T-helper 17 cell (primary cell): ENCODE results near the gene CTDSPL. TPM values are rescaled to one million over a fixed set of nuclear protein-coding genes. Genes with fewer than 3 reads are reported as not detected.

Experiments used
- ATAC-seq: fragments of 150-1000 bp; cut with Tn5 transposase; 2 replicates; pipeline ENCODE4 v1.10.0; 2021; ENCODE audit warnings: mild to moderate bottlenecking, moderate library complexity
- DNase-seq, 3 donors: peaks; one replicate each; pipeline versions ENCODE4 v3.0.0 to v3.0.0-alpha.2; 2020 to 2021
- H3K9me3 ChIP-seq: one replicate; pipeline ENCODE4 v1.7.0; 2013; ENCODE audit warnings: low read length, mild to moderate bottlenecking; ENCODE audit not compliant: control insufficient read depth, poor library complexity, severe bottlenecking
- H3K27ac Mint-ChIP-seq: one replicate; pipeline ENCODE4 v1.8.0; 2022; ENCODE audit warnings: mild to moderate bottlenecking, moderate library complexity, mixed read lengths
- H3K27me3 Mint-ChIP-seq: one replicate; pipeline ENCODE4 v1.8.0; 2022; ENCODE audit warnings: mixed read lengths
- H3K36me3 Mint-ChIP-seq: one replicate; pipeline ENCODE4 v1.8.0; 2022; ENCODE audit warnings: low read depth, mixed read lengths
- H3K4me1 Mint-ChIP-seq: one replicate; pipeline ENCODE4 v1.8.0; 2022; ENCODE audit warnings: mild to moderate bottlenecking, mixed read lengths
- H3K4me3 Mint-ChIP-seq: one replicate; pipeline ENCODE4 v1.8.0; 2022; ENCODE audit warnings: mild to moderate bottlenecking, moderate library complexity, mixed read lengths
- total RNA-seq, 4 donors: library from RNA in 2 of 4; stranded (reverse) in 2 of 4; gene quantifications; one replicate each; pipeline ENCODE4 v1.2.3 and lab custom pipeline; 2022 to 2026

Gene CTDSPL
- total RNA-seq, 2 donors from 2014 or later: 2.2 to 48.0 TPM

DNA sequence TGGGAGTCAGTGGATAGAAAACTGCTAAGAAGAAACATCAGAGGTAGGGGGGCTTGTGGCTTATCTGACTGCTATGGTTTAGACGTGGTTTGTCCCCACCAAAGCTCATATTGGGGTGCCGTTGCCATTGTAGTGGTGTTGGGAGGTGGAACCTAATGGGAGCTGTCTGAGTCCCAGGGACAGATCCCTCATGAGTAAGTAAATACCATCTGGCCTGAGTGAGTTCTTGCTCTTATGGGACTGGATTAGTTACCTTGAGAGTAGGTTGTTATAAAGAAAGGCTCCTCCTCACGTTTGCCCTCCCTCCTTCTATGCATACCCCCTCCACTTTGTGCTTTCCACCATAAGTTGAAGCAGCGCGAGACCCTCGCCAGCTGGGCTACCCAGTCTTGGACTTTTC lies 75.5 kb downstream of the CTDSPL start:
- ATAC-seq: no peak
- H3K4me3 Mint-ChIP-seq: no peak overlapping the region
- no peak overlapping the region for H3K27ac Mint-ChIP-seq
- H3K9me3 ChIP-seq: no peaks in the 10 kb centered on the region
- H3K27me3 Mint-ChIP-seq: peaks cover 18% of the 10 kb centered on the region
- no peaks in the 10 kb centered on the region for H3K4me1 Mint-ChIP-seq
- DNase-seq: no peak
- H3K36me3 Mint-ChIP-seq: no peaks in the 10 kb centered on the region

- Mint-ChIP-seq H3K27me3 (peaks cover 18% of the 10 kb centered on the region), H3K4me1 (no peaks in the 10 kb centered on the region), H3K27ac (no peak overlapping the region), H3K36me3 (no peaks in the 10 kb centered on the region), H3K4me3 (no peak overlapping the region)
- ATAC-seq (no peak), DNase-seq (no peak)
- H3K9me3 ChIP-seq: no peaks in the 10 kb centered on the region
These were observed 76.3 kb downstream of the CTDSPL start for GRCh38 chr3:37938011-37938410.

GRCh38 chr3:37940242-37940908 lies 78.7 kb downstream of the CTDSPL start:
- H3K4me3 Mint-ChIP-seq: no peak overlapping the region
- H3K4me1 Mint-ChIP-seq: peaks cover 2% of the 10 kb centered on the region
- ATAC-seq (no peak), DNase-seq (no peak)
- H3K36me3 Mint-ChIP-seq: no peaks in the 10 kb centered on the region
- no peak overlapping the region for H3K27ac Mint-ChIP-seq
- peaks cover 16% of the 10 kb centered on the region for H3K27me3 Mint-ChIP-seq
- no peaks in the 10 kb centered on the region for H3K9me3 ChIP-seq

DNA sequence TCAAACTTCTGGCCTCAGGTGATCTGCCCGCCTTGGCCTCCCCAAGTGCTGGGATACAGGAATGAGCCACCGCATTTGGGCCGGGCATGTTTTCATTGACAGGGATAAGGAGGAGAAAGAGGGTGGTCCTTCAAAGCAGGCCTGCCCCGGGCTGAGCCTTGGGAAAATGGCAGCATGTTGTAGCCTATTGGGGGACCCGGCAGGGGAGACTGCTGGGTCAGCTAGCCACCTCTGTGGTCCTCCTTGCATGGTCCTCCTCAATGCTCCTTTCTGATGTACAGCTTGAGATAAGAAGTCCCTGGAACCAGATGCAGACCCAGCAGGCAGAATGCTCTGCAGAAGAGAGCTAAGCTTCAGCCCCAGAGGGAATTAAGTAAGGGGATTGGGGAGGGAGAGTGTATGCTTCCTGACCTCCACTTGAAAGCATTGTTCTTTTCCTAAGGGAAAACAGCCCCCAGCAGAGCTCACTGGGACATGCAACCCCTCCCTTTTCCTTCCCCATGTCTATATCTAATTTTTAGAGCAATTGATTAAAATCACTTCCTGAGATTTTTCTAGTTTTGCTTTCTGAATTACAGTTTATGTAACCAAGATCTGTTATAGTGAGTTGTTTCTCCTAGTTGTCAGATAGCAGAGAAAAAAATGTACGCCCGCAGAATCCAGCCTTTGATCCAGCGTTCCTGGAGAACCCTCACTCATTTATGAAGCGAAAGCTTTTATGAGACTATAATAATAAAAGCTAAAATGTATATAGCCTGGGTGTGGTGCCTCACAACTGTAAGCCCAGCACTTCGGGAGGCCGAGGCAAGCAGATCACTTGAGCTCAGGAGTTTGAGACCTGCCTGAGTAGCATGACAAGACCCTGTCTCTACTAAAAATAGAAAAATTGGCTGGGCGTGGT lies 80.2 kb downstream of the CTDSPL start:
- no peaks in the 10 kb centered on the region for H3K9me3 ChIP-seq
- peaks cover 9% of the 10 kb centered on the region for H3K27me3 Mint-ChIP-seq
- ATAC-seq: no peak
- no peak overlapping the region for H3K4me3 Mint-ChIP-seq
- no peak overlapping the region for H3K27ac Mint-ChIP-seq
- no peaks in the 10 kb centered on the region for H3K36me3 Mint-ChIP-seq
- DNase-seq: no peak
- H3K4me1 Mint-ChIP-seq: peaks cover 2% of the 10 kb centered on the region

GRCh38 chr3:37942646-37943045 lies 81.0 kb downstream of the CTDSPL start:
- Mint-ChIP-seq H3K4me3 (no peak overlapping the region), H3K36me3 (no peaks in the 10 kb centered on the region), H3K27ac (no peak overlapping the region)

GRCh38 chr3:37943126-37943525 lies 81.4 kb downstream of the CTDSPL start:
- ATAC-seq (no peak), DNase-seq (no peak)
- no peaks in the 10 kb centered on the region for H3K27me3 Mint-ChIP-seq
- peaks cover 2% of the 10 kb centered on the region for H3K4me1 Mint-ChIP-seq
- H3K4me3 Mint-ChIP-seq: no peak overlapping the region
- no peaks in the 10 kb centered on the region for H3K9me3 ChIP-seq
- H3K27ac Mint-ChIP-seq: no peak overlapping the region
- H3K36me3 Mint-ChIP-seq: no peaks in the 10 kb centered on the region

More at GRCh38 chr3:37942646-37943045, 81.0 kb downstream of the CTDSPL start:
- H3K9me3 ChIP-seq: no peaks in the 10 kb centered on the region
- peaks cover 2% of the 10 kb centered on the region for H3K4me1 Mint-ChIP-seq
- peaks cover 1% of the 10 kb centered on the region for H3K27me3 Mint-ChIP-seq
- ATAC-seq: no peak
- DNase-seq: no peak

- no peak for DNase-seq
- H3K9me3 ChIP-seq: peaks cover 2% of the 10 kb centered on the region
- Mint-ChIP-seq H3K27me3 (no peaks in the 10 kb centered on the region), H3K27ac (no peak overlapping the region), H3K4me1 (peaks cover 2% of the 10 kb centered on the region), H3K36me3 (no peaks in the 10 kb centered on the region), H3K4me3 (no peak overlapping the region)
- no peak for ATAC-seq
These were observed 82.1 kb downstream of the CTDSPL start for GRCh38 chr3:37943631-37944314.

- no peaks in the 10 kb centered on the region for H3K36me3 Mint-ChIP-seq
- no peak overlapping the region for H3K27ac Mint-ChIP-seq
- peaks cover 2% of the 10 kb centered on the region for H3K4me1 Mint-ChIP-seq
- no peaks in the 10 kb centered on the region for H3K27me3 Mint-ChIP-seq
- H3K4me3 Mint-ChIP-seq: no peak overlapping the region
- DNase-seq (no peak), ATAC-seq (no peak)
- peaks cover 2% of the 10 kb centered on the region for H3K9me3 ChIP-seq
These were observed 82.7 kb downstream of the CTDSPL start for GRCh38 chr3:37944391-37944842.

- ATAC-seq (no peak), DNase-seq (no peak)
- Mint-ChIP-seq H3K27ac (no peak overlapping the region), H3K4me1 (peaks cover 2% of the 10 kb centered on the region), H3K4me3 (no peak overlapping the region), H3K27me3 (no peaks in the 10 kb centered on the region), H3K36me3 (no peaks in the 10 kb centered on the region)
- peaks cover 2% of the 10 kb centered on the region for H3K9me3 ChIP-seq
These were observed 83.6 kb downstream of the CTDSPL start for GRCh38 chr3:37945156-37945806.

- Mint-ChIP-seq H3K27ac (no peak overlapping the region), H3K4me3 (no peak overlapping the region), H3K27me3 (no peaks in the 10 kb centered on the region), H3K36me3 (no peaks in the 10 kb centered on the region), H3K4me1 (peaks cover 2% of the 10 kb centered on the region)
- DNase-seq (no peak), ATAC-seq (no peak)
- peaks cover 2% of the 10 kb centered on the region for H3K9me3 ChIP-seq
These were observed 84.3 kb downstream of the CTDSPL start for GRCh38 chr3:37945807-37946530.

GRCh38 chr3:37946531-37946889 lies 84.8 kb downstream of the CTDSPL start:
- Mint-ChIP-seq H3K27me3 (no peaks in the 10 kb centered on the region), H3K27ac (no peak overlapping the region), H3K4me3 (no peak overlapping the region), H3K36me3 (no peaks in the 10 kb centered on the region), H3K4me1 (peaks cover 2% of the 10 kb centered on the region)
- ATAC-seq: no peak
- DNase-seq: no peak
- H3K9me3 ChIP-seq: peaks cover 2% of the 10 kb centered on the region

DNA sequence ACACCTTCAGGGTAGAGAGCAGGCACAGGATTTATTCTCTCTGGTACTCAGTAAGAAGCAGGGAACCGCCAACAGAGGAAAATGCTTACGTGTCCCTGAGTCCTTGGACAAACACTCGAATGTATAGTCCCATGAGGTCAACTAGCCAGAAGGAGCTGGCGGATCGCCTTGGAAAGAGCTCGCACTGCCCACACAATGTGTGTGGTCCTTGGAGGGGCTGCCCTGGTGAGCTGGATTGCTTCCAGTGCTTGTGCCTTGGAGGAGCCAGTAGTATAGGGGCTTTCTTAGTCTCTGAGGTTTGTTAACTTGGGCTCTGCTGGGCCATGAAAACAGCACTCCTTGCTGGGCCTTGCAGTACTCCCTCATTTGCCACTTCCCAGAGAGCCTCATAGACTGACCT lies 88.2 kb downstream of the CTDSPL start:
- H3K4me3 Mint-ChIP-seq: no peak overlapping the region
- H3K27me3 Mint-ChIP-seq: no peaks in the 10 kb centered on the region
- no peak for ATAC-seq
- H3K9me3 ChIP-seq: peaks cover 2% of the 10 kb centered on the region
- peaks cover 4% of the 10 kb centered on the region for H3K4me1 Mint-ChIP-seq
- no peak for DNase-seq
- H3K27ac Mint-ChIP-seq: no peak overlapping the region
- peaks cover 5% of the 10 kb centered on the region for H3K36me3 Mint-ChIP-seq
